Activated T-helper 2 cell treated with anti-CD3 and anti-CD28 coated beads, Interferon-gamma antibody, Interleukin-2, Interleukin-4, amounts not matched to agents 10 μg/mL and 5 μg/mL and 100 μg/mL, durations not matched to agents 14 hours and 24 hours and 36 hours (primary cell): ENCODE data around the gene GPC6. TPM values are rescaled to one million over a fixed set of nuclear protein-coding genes. Genes with fewer than 3 reads are reported as not detected.

Source experiments
- DNase-seq: peaks from one replicate; pipeline ENCODE4 v3.0.0; 2021; ENCODE audit warnings: low spot score
- H3K27ac Mint-ChIP-seq: one replicate; pipeline ENCODE4 v1.8.0; 2021; ENCODE audit warnings: mixed read lengths
- H3K27me3 Mint-ChIP-seq: one replicate; pipeline ENCODE4 v1.8.0; 2021; ENCODE audit warnings: low read depth, mixed read lengths
- H3K36me3 Mint-ChIP-seq: one replicate; pipeline ENCODE4 v1.8.0; 2021; ENCODE audit warnings: low read depth, mixed read lengths
- H3K4me1 Mint-ChIP-seq: one replicate; pipeline ENCODE4 v1.8.0; 2021; ENCODE audit warnings: low read depth, mixed read lengths
- H3K4me3 Mint-ChIP-seq: one replicate; pipeline ENCODE4 v1.8.0; 2021; ENCODE audit warnings: low read depth, mild to moderate bottlenecking, moderate library complexity, mixed read lengths
- H3K9me3 Mint-ChIP-seq: one replicate; pipeline ENCODE4 v1.8.0; 2021; ENCODE audit warnings: mixed read lengths
- intact Hi-C: fragments of 100-400 bp; cut with micrococcal nuclease; formaldehyde crosslinking; loops from one replicate; pipeline ENCODE4 v1.15.1; 2023
- total RNA-seq: library from RNA; stranded (reverse); gene quantifications from 2 replicates; pipeline ENCODE4 v1.2.3, GENCODE V29; 2022

Gene GPC6
- total RNA-seq, 1 donor from 2014 or later: not detected

DNA sequence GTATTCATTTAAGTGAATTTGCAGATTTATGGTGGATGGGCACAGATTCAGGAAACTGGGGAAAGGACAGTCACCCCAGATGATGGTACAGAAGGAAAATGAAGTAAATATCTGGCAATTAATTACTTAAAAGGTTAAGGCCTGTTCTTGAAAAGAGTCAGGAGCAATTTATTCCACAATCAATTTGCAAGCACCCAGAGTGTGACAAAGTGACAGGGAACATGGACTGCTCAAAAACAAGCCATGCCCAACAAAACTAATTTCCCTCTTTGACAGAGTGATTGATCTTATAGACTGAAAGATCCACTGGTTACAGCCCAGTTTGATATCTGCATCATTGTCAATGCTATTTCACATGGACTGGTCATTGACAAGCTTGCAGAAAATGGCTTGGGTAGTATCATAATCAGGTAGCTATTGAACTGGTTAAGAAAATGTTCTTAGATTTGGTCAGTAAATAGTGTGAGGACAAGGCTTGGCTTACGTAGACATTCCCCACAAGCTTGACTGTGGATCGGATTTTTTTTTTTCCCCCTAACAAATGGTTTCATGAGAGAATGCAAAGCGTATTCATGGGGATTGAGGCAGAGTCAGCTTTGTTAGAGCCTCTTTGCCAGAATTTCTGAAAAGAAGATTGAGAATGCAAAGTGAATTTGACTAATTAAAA, 584.6 kb downstream of the GPC6 start:
- no peak for DNase-seq
- intact Hi-C loops: no loop called here
- H3K4me1 Mint-ChIP-seq: no peaks in the 10 kb centered on the region
- H3K9me3 Mint-ChIP-seq: no peaks in the 10 kb centered on the region
- no peaks in the 10 kb centered on the region for H3K36me3 Mint-ChIP-seq
- no peaks in the 10 kb centered on the region for H3K27me3 Mint-ChIP-seq
- no peak overlapping the region for H3K4me3 Mint-ChIP-seq
- H3K27ac Mint-ChIP-seq: no peak overlapping the region

DNA sequence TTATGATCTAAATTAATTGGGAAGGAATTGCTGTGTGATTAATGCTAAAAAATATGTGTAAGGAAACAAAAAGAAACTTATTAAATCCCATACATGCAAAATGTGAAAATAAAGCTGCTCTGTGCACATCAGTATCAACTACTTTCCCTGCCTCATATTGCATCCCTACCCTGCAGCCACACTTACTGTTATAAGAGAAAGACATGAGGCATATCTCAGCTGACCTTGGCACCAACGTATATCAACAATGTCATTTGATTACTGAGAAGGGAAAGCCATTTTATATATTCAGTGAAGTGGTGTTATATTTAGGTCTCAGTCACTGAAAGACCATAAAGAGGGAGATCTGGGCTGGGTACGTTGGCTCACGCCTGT, 585.1 kb downstream of the GPC6 start:
- no peak overlapping the region for H3K27ac Mint-ChIP-seq
- intact Hi-C loops: no loop called here
- H3K9me3 Mint-ChIP-seq: no peaks in the 10 kb centered on the region
- DNase-seq: no peak
- H3K4me3 Mint-ChIP-seq: no peak overlapping the region
- H3K36me3 Mint-ChIP-seq: no peaks in the 10 kb centered on the region
- H3K4me1 Mint-ChIP-seq: no peaks in the 10 kb centered on the region
- H3K27me3 Mint-ChIP-seq: no peaks in the 10 kb centered on the region

DNA sequence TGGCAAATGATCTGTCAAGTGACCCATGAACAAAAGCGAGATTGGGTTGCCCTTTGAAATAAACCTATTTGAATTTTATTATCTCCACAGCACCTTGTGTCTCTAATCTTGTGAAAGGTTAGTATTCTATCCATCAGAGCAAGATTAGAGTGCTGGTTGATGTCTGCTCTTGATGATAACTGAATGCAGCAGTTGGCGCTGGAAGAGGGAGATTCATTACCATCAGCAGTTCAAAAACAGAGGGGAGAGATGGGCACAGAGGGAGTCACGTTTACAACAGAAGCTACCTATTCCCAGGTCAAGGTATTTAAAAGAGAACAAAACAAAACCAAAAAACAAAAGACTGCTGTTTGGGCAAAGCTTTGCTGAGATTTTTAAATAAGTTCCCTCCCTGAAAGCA, 588.1 kb downstream of the GPC6 start:
- DNase-seq: no peak
- H3K4me1 Mint-ChIP-seq: no peaks in the 10 kb centered on the region
- no peak overlapping the region for H3K4me3 Mint-ChIP-seq
- no peak overlapping the region for H3K27ac Mint-ChIP-seq
- no peaks in the 10 kb centered on the region for H3K9me3 Mint-ChIP-seq
- no peaks in the 10 kb centered on the region for H3K27me3 Mint-ChIP-seq
- intact Hi-C loops: no loop called here
- H3K36me3 Mint-ChIP-seq: no peaks in the 10 kb centered on the region

DNA sequence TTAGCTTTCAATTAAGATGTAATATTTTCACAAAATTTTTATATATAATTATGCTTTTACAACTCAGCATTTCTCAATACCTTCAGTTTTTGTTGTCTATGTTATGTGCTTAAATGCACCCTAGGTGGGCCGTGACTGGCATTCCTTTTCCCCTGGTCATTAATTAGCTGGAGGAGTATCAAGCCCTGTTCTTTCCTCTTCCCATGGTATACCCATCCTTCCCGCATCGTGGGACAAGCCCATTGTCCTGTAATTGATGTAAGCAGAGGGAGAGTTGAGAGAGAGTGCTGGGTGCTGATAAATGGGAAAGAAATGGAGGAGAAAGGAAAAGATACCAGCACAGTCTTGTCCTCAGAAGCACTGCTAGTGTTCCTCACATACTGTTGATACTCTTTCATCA, 591.7 kb downstream of the GPC6 start:
- no peaks in the 10 kb centered on the region for H3K9me3 Mint-ChIP-seq
- no peak overlapping the region for H3K27ac Mint-ChIP-seq
- no peak for DNase-seq
- no peaks in the 10 kb centered on the region for H3K36me3 Mint-ChIP-seq
- H3K4me3 Mint-ChIP-seq: no peak overlapping the region
- intact Hi-C loops: no loop called here
- H3K27me3 Mint-ChIP-seq: no peaks in the 10 kb centered on the region
- no peaks in the 10 kb centered on the region for H3K4me1 Mint-ChIP-seq

DNA sequence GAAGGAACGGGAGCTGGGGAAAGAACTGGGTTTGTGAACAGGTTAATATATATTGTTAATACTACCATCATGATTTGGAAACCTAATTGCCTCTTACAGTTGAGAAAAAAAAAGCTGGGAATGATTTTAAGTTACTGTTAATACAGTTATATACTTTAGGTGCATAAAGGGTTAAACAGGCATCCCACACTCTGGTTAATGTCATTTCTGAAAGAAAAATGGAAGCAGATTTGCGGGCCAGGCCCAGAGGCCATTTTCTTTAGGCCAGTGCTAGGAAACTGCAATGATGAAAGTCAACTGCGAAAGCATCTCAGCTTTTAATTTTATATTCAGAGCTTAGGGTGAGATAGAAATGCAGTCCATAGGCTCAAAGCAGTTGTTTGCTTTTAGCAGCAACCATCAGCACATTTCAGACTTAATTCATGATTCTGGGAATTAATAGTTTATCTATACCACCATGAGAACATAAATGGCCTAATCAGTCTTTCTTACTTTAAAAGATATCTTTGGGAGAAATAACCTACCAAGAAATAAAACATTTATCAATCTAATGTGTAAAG, 592.8 kb downstream of the GPC6 start:
- intact Hi-C loops: no loop called here
- Mint-ChIP-seq H3K4me1 (no peaks in the 10 kb centered on the region), H3K36me3 (no peaks in the 10 kb centered on the region), H3K27ac (no peak overlapping the region), H3K4me3 (no peak overlapping the region), H3K27me3 (no peaks in the 10 kb centered on the region), H3K9me3 (no peaks in the 10 kb centered on the region)
- DNase-seq: no peak

DNA sequence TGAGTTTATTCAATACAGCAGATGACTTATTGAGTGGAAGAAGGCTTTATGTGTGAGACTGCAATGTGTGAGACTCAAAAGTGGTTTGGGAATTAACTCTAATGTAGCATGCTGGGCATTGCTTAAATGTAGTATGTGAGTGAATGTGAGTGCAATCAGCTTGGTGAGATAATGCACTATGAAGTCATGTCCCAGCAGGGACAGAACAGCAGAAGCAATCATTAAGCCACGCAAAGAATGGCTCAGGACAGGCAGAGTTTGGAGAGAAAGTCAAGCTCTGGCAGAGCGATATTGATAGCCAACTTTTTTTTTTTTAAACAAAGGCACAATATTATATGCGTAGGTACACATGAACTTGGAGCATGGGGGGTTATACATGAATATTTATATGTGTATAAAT, 597.7 kb downstream of the GPC6 start:
- no peak overlapping the region for H3K27ac Mint-ChIP-seq
- intact Hi-C loops: no loop called here
- H3K4me3 Mint-ChIP-seq: no peak overlapping the region
- no peaks in the 10 kb centered on the region for H3K9me3 Mint-ChIP-seq
- DNase-seq: no peak
- H3K36me3 Mint-ChIP-seq: no peaks in the 10 kb centered on the region
- no peaks in the 10 kb centered on the region for H3K4me1 Mint-ChIP-seq
- H3K27me3 Mint-ChIP-seq: no peaks in the 10 kb centered on the region

DNA sequence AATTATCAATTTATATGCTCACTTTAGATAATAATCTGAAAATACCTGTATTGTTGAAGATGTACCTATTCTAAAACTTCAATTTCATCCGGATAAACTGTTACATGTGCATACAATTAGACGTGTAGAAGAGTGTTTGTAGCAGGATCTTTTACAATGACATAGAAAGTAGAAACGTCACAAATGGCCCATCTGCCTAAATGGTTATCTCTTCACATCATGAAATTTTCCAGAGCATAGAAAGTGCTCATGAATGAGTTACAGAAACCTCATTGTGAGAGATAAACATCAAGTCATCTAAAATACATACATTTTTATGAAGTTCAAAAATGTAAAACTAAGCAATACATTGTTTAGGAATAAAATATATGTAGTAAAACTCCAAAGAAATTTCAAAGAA, 607.4 kb downstream of the GPC6 start:
- intact Hi-C loops: no loop called here
- Mint-ChIP-seq H3K4me1 (no peaks in the 10 kb centered on the region), H3K27me3 (no peaks in the 10 kb centered on the region)

DNA sequence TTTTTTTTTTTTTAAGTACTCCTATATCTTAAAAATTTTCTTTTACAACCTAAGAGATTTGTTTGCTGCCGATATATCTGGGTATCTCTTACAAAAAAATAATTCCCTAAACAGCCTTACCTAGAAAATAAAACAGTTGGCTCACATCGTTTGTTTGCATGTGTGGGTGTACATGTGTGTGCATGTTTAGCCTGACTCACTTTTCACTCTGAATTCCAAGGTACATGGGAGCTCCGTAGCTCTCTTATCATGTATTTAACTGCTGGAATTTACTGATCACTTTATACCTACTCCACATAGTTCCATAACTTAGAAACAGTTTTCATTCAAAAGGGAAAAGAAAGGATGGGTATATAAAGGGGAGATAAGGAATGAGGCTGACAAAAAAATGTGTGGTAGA, 616.5 kb downstream of the GPC6 start:
- peaks cover 3% of the 10 kb centered on the region for H3K9me3 Mint-ChIP-seq
- no peak overlapping the region for H3K4me3 Mint-ChIP-seq
- no peak overlapping the region for H3K27ac Mint-ChIP-seq
- no peaks in the 10 kb centered on the region for H3K27me3 Mint-ChIP-seq
- DNase-seq: no peak
- intact Hi-C loops: no loop called here
- H3K36me3 Mint-ChIP-seq: no peaks in the 10 kb centered on the region
- H3K4me1 Mint-ChIP-seq: no peaks in the 10 kb centered on the region

More for the DNA sequence above, 607.4 kb downstream of the GPC6 start:
- H3K9me3 Mint-ChIP-seq: no peaks in the 10 kb centered on the region
- no peaks in the 10 kb centered on the region for H3K36me3 Mint-ChIP-seq
- H3K27ac Mint-ChIP-seq: no peak overlapping the region
- DNase-seq: no peak
- no peak overlapping the region for H3K4me3 Mint-ChIP-seq

DNA sequence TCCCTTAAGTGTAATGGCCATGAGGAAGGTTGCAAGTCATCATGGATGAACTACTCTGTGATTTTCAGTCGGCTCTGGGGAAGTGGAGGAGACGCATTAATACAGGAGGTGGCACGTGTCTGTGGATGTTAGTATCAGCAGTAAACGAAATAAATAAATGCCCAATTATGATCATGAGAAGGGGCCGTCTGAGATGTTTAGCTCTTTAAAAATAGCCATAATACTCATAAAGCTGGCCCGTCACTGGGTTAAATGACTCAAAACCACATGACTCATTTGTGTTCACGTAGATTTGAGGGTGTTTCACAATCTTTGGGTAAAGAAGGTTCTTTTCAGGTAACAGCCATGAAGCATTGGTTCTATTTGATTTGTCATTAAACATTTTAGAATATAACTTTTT, 620.6 kb downstream of the GPC6 start:
- Mint-ChIP-seq H3K4me1 (no peaks in the 10 kb centered on the region), H3K27me3 (no peaks in the 10 kb centered on the region), H3K27ac (no peak overlapping the region), H3K36me3 (no peaks in the 10 kb centered on the region), H3K4me3 (no peak overlapping the region), H3K9me3 (peaks cover 3% of the 10 kb centered on the region)
- intact Hi-C loops: no loop called here
- no peak for DNase-seq

DNA sequence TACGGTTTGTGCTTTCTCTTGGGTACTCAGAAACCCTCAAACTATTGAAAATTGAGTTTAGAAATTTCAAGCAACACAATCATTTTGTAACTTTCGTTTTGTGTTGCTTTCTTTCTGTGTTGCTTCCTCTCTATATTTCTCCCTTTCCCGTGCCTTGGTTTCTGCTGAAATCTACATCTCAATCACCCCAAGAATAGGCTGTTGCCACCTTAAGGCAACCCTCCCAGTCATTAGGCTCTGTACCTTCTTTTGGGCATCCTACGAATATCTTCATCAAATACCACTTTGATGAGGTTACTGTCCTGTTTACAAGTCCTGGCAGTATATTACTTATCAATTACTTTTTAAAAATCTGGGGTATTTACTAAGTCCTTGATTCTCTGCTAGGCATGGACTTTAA, 621.6 kb downstream of the GPC6 start:
- Mint-ChIP-seq H3K36me3 (no peaks in the 10 kb centered on the region), H3K4me3 (no peak overlapping the region), H3K27ac (no peak overlapping the region), H3K9me3 (peaks cover 3% of the 10 kb centered on the region), H3K27me3 (no peaks in the 10 kb centered on the region), H3K4me1 (no peaks in the 10 kb centered on the region)
- no peak for DNase-seq
- intact Hi-C loops: no loop called here

DNA sequence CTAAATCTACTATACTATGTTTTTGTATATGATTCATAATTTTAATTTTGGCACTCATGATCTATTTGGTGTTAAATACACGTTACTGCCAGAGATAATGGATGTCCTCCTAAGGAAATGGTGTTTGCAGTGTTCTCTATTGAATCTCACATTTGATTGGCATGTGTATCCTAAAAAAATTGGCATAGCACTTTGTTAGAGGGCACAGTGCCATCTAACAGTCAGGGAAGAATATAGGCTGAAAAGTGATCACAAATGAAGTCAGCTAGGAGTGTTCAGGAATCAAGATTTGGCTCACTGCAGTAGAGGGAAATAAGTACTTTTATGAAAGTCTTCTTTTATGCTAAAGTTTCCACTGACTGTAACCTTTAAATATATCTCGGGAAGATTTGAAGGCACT, 624.6 kb downstream of the GPC6 start:
- no peak for DNase-seq
- Mint-ChIP-seq H3K9me3 (peaks cover 3% of the 10 kb centered on the region), H3K27ac (no peak overlapping the region), H3K36me3 (no peaks in the 10 kb centered on the region), H3K4me3 (no peak overlapping the region), H3K27me3 (no peaks in the 10 kb centered on the region), H3K4me1 (no peaks in the 10 kb centered on the region)
- intact Hi-C loops: no loop called here

DNA sequence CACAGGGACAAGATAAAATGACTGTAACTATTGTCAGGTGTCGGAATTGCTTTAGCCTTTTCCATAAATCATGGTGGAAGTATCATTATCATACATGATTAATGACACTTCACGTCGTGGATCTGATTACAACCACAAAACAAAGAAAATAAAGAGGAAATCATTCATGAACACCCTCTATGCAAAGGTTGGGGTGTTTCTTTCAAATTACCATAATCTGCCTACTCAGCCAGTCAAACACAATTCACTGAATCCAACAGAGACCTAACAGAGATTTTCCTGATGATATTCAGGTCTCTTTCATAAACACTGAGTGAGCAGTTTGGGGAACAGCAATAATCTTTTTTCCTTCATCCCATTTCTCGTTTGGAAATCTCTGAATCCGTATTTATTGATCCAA, 627.3 kb downstream of the GPC6 start:
- Mint-ChIP-seq H3K27me3 (no peaks in the 10 kb centered on the region), H3K4me3 (no peak overlapping the region), H3K27ac (no peak overlapping the region), H3K4me1 (no peaks in the 10 kb centered on the region), H3K9me3 (no peaks in the 10 kb centered on the region), H3K36me3 (no peaks in the 10 kb centered on the region)
- DNase-seq: no peak
- intact Hi-C loops: no loop called here

DNA sequence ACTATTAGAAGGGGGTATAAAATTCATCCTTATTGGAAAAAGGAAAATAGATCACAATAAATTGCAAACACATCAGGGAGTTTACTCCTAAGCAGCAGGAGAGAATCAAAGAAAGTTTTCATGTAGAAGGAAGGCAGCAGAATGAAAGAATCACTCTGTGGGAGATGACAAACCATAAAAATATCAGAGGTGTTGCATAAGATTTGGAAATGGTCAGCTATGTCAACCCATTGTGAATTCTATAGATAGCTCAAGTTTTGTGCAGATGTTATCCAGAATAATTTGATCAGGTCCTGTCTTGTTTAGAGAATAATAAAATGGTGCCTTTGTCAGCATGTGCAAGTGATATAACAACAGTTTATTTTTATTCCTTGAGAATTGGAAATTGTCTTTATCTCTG, 630.5 kb downstream of the GPC6 start:
- Mint-ChIP-seq H3K27ac (no peak overlapping the region), H3K4me1 (no peaks in the 10 kb centered on the region), H3K9me3 (no peaks in the 10 kb centered on the region), H3K4me3 (no peak overlapping the region), H3K27me3 (no peaks in the 10 kb centered on the region), H3K36me3 (no peaks in the 10 kb centered on the region)
- no peak for DNase-seq
- intact Hi-C loops: no loop called here

DNA sequence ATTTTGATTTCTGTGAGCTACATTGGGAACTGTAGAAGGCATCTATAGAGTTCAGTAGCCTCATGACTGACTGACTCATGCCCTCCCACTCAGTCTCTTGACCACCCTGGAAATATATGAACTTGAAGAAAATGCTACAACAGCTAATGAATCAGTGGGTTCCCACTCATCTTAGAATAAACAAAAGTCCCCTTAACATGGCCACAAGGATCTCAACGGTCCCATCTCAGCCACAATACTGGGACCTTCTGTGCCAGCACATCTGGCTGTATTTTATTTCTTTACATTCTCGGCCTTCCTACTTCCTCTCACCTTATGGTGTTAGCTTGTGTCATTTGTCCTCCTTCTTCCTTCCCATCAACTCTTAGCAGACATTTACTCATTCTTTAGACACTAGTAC, 633.1 kb downstream of the GPC6 start:
- H3K27ac Mint-ChIP-seq: no peak overlapping the region
- DNase-seq: no peak
- intact Hi-C loops: no loop called here
- no peaks in the 10 kb centered on the region for H3K9me3 Mint-ChIP-seq
- no peaks in the 10 kb centered on the region for H3K4me1 Mint-ChIP-seq
- H3K27me3 Mint-ChIP-seq: no peaks in the 10 kb centered on the region
- H3K4me3 Mint-ChIP-seq: no peak overlapping the region
- H3K36me3 Mint-ChIP-seq: no peaks in the 10 kb centered on the region
